ENCODE measurements around the gene MCUB.

DNA sequence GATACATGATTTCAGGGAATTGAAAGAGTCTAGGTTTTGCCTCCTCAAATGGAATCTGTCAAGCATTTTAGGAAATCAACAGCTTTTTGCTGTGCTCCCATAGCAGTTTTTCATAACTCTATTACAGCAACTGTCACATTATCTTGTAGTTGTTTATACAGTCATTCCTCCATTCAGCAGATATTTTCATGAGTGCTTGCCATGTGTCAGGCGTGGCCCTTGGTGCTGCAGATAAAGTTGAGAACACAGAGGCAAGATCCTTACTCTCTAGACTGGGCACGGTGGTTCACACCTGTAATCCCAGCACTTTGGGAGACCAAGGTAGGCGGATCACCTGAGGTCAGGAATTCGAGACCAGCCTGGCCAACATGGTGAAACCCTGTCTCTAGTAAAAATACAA lies 67.3 kb downstream of the MCUB start:
- no peak for TF ChIP-seq POLR2AphosphoS5 (IDR thresholded peaks at IDR 0.05)
- TF ChIP-seq, protein P1, sequence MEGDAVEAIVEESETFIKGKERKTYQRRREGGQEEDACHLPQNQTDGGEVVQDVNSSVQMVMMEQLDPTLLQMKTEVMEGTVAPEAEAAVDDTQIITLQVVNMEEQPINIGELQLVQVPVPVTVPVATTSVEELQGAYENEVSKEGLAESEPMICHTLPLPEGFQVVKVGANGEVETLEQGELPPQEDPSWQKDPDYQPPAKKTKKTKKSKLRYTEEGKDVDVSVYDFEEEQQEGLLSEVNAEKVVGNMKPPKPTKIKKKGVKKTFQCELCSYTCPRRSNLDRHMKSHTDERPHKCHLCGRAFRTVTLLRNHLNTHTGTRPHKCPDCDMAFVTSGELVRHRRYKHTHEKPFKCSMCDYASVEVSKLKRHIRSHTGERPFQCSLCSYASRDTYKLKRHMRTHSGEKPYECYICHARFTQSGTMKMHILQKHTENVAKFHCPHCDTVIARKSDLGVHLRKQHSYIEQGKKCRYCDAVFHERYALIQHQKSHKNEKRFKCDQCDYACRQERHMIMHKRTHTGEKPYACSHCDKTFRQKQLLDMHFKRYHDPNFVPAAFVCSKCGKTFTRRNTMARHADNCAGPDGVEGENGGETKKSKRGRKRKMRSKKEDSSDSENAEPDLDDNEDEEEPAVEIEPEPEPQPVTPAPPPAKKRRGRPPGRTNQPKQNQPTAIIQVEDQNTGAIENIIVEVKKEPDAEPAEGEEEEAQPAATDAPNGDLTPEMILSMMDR (IDR thresholded peaks at IDR 0.05) = no peak
